ENCODE measurements around the gene HTT. TPM values are rescaled to one million over a fixed set of nuclear protein-coding genes. Genes with fewer than 3 reads are reported as not detected.
A peak's percentile ranks its signal among the peaks of the same experiment; 100 is the strongest.
"Not testable (repeated sequence)": the region's sequence is repeated elsewhere in the genome, so short reads cannot be mapped to it uniquely, and the experiment has no call there.

The HTT gene
- total RNA-seq, 2 experiments from 2014 or later: 54.2 to 56.5 TPM

GRCh38 chr4:3135155-3136011, 60.9 kb downstream of the HTT start:
- ChIA-PET CTCF (interaction anchor here (0.5 to 4.1 kb wide), 10 partner anchors 12 to 345 kb away, joined by 3 to 24 read pairs (median 4); no protein-coding TSS in a partner anchor), POLR2A (no interaction called here)
- Mint-ChIP-seq H3K4me3 (no peak overlapping the region), H3K27me3 (no peaks in the 10 kb centered on the region), H3K4me1 (ENCODE audit: low read depth) (no peaks in the 10 kb centered on the region), H3K27ac (no peak overlapping the region), H3K36me3 (ENCODE audit: low read depth) (peaks cover 34% of the 10 kb centered on the region), H3K9me3 (no peaks in the 10 kb centered on the region)
- intact Hi-C loops (cut with micrococcal nuclease): no loop called here
- no peak for ATAC-seq
- no peak for DNase-seq
- TF ChIP-seq CTCF (IDR thresholded peaks at IDR 0.05): no peak

GRCh38 chr4:3136454-3136853, 62.0 kb downstream of the HTT start:
- Mint-ChIP-seq H3K27me3 (no peaks in the 10 kb centered on the region), H3K27ac (no peak overlapping the region), H3K36me3 (ENCODE audit: low read depth) (peaks cover 33% of the 10 kb centered on the region), H3K4me3 (no peak overlapping the region), H3K9me3 (no peaks in the 10 kb centered on the region), H3K4me1 (ENCODE audit: low read depth) (no peaks in the 10 kb centered on the region)
- CTCF ChIA-PET: interaction anchor here (1.0 to 4.1 kb wide), 7 partner anchors 12 to 210 kb away, joined by 3 to 24 read pairs (median 4); no protein-coding TSS in a partner anchor
- DNase-seq (no peak), ATAC-seq (no peak)
- POLR2A ChIA-PET: no interaction called here
- intact Hi-C loops (cut with micrococcal nuclease): no loop called here
- peak; percentile 35 for TF ChIP-seq CTCF (IDR thresholded peaks at IDR 0.05)

- ChIA-PET POLR2A (no interaction called here), CTCF (no interaction called here)
- intact Hi-C loops (cut with micrococcal nuclease): no loop called here
- Mint-ChIP-seq H3K9me3 (no peaks in the 10 kb centered on the region), H3K36me3 (ENCODE audit: low read depth) (peaks cover 29% of the 10 kb centered on the region), H3K4me3 (no peak overlapping the region), H3K27me3 (no peaks in the 10 kb centered on the region), H3K27ac (no peak overlapping the region), H3K4me1 (ENCODE audit: low read depth) (no peaks in the 10 kb centered on the region)
- no peak for ATAC-seq
- TF ChIP-seq CTCF (IDR thresholded peaks at IDR 0.05): no peak
- no peak for DNase-seq
Observed at GRCh38 chr4:3137908-3138307, 63.4 kb downstream of the HTT start.

GRCh38 chr4:3145234-3145924, 70.9 kb downstream of the HTT start:
- Mint-ChIP-seq H3K9me3 (no peaks in the 10 kb centered on the region), H3K27me3 (no peaks in the 10 kb centered on the region), H3K4me1 (ENCODE audit: low read depth) (no peaks in the 10 kb centered on the region), H3K4me3 (no peak overlapping the region), H3K36me3 (ENCODE audit: low read depth) (peaks cover 26% of the 10 kb centered on the region), H3K27ac (no peak overlapping the region)
- ChIA-PET POLR2A (interaction anchor here (0.6 kb wide), 1 partner anchor 276 kb away, joined by 3 read pairs; no protein-coding TSS in a partner anchor), CTCF (interaction anchor here (0.9 to 1.1 kb wide), 4 partner anchors 12 to 334 kb away, joined by 3 read pairs; no protein-coding TSS in a partner anchor)
- DNase-seq: no peak
- no peak for ATAC-seq
- intact Hi-C loops (cut with micrococcal nuclease): no loop called here
- no peak for TF ChIP-seq CTCF (IDR thresholded peaks at IDR 0.05)

GRCh38 chr4:3148926-3149325, 74.4 kb downstream of the HTT start:
- no peak for DNase-seq
- Mint-ChIP-seq H3K4me1 (ENCODE audit: low read depth) (no peaks in the 10 kb centered on the region), H3K36me3 (ENCODE audit: low read depth) (peaks cover 28% of the 10 kb centered on the region), H3K9me3 (no peaks in the 10 kb centered on the region), H3K27ac (no peak overlapping the region), H3K27me3 (no peaks in the 10 kb centered on the region), H3K4me3 (no peak overlapping the region)
- no peak for ATAC-seq
- no peak for TF ChIP-seq CTCF (IDR thresholded peaks at IDR 0.05)
- intact Hi-C loops (cut with micrococcal nuclease): no loop called here
- ChIA-PET CTCF (interaction anchor here (1.0 kb wide), 1 partner anchor 12 kb away, joined by 3 read pairs; no protein-coding TSS in a partner anchor), POLR2A (no interaction called here)

- intact Hi-C loops (cut with micrococcal nuclease); H3K9me3 Mint-ChIP-seq; ATAC-seq; CTCF ChIA-PET; H3K4me1 Mint-ChIP-seq (ENCODE audit: low read depth); POLR2A ChIA-PET; H3K27ac Mint-ChIP-seq; H3K4me3 Mint-ChIP-seq; DNase-seq; H3K27me3 Mint-ChIP-seq: not testable (repeated sequence)
- H3K36me3 Mint-ChIP-seq (ENCODE audit: low read depth): peaks cover 30% of the 10 kb centered on the region
Observed at GRCh38 chr4:3151238-3151637, 76.8 kb downstream of the HTT start.
